Activated T-helper 1 cell treated with anti-CD3 and anti-CD28 coated beads, Interleukin-12 subunit alpha, Interleukin-12 subunit beta, Interleukin-2, Interleukin-4 antibody, amounts not matched to agents 30 ng/mL and 10 ng/mL and 1 ng/mL, durations not matched to agents 14 hours and 24 hours and 36 hours (primary cell): ENCODE measurements around the gene SLC6A17. TPM values are rescaled to one million over a fixed set of nuclear protein-coding genes. Genes with fewer than 3 reads are reported as not detected.

Experiments used
- DNase-seq: peaks from one replicate; pipeline ENCODE4 v3.0.0; 2021; ENCODE audit warnings: low spot score
- H3K27ac Mint-ChIP-seq: one replicate; pipeline ENCODE4 v1.8.0; 2021; ENCODE audit warnings: mild to moderate bottlenecking, mixed read lengths
- H3K27me3 Mint-ChIP-seq: one replicate; pipeline ENCODE4 v1.8.0; 2022; ENCODE audit warnings: mild to moderate bottlenecking, moderate library complexity, mixed read lengths; ENCODE audit not compliant: insufficient read depth
- H3K36me3 Mint-ChIP-seq: one replicate; pipeline ENCODE4 v1.8.0; 2021; ENCODE audit warnings: low read depth, mixed read lengths
- H3K4me1 Mint-ChIP-seq: one replicate; pipeline ENCODE4 v1.8.0; 2021; ENCODE audit warnings: low read depth, mixed read lengths
- H3K4me3 Mint-ChIP-seq: one replicate; pipeline ENCODE4 v1.8.0; 2021; ENCODE audit warnings: mild to moderate bottlenecking, moderate library complexity, mixed read lengths
- H3K9me3 Mint-ChIP-seq: one replicate; pipeline ENCODE4 v1.8.0; 2021; ENCODE audit warnings: mixed read lengths
- intact Hi-C: fragments of 100-400 bp; cut with micrococcal nuclease; formaldehyde crosslinking; loops from one replicate; pipeline ENCODE4 v1.15.1; 2024
- total RNA-seq: library from RNA; stranded (reverse); gene quantifications from 2 replicates; pipeline ENCODE4 v1.2.3, GENCODE V29; 2022

Gene SLC6A17
- 0.05 and 0.23 TPM in 2 replicates for total RNA-seq

- H3K9me3 Mint-ChIP-seq, result no peaks in the 10 kb centered on the region
- H3K4me1 Mint-ChIP-seq, result no peaks in the 10 kb centered on the region
- H3K36me3 Mint-ChIP-seq, result no peaks in the 10 kb centered on the region
- no peak for DNase-seq
- H3K27me3 Mint-ChIP-seq, result peaks cover 42% of the 10 kb centered on the region
- no peak within 1 kb of the TSS for H3K4me3 Mint-ChIP-seq
- H3K27ac Mint-ChIP-seq, result no peak within 1 kb of the TSS
- intact Hi-C loops, result no loop called here
These were observed at the start of gene SLC6A17 for GRCh38 chr1:110150330-110151174. Gene SLC6A17, plus strand, starts transcription at chr1:110150494. Its CDS starts 16,436 bp downstream, at chr1:110166930.

- no peak overlapping the region for H3K4me3 Mint-ChIP-seq
- intact Hi-C loops, result no loop called here
- DNase-seq, result no peak
- no peaks in the 10 kb centered on the region for H3K36me3 Mint-ChIP-seq
- no peak overlapping the region for H3K27ac Mint-ChIP-seq
- H3K27me3 Mint-ChIP-seq, result no peaks in the 10 kb centered on the region
- H3K4me1 Mint-ChIP-seq, result no peaks in the 10 kb centered on the region
- no peaks in the 10 kb centered on the region for H3K9me3 Mint-ChIP-seq
These were observed 48.2 kb upstream of the SLC6A17 start for GRCh38 chr1:110102081-110102480.

GRCh38 chr1:110106013-110106941, 44.0 kb upstream of the SLC6A17 start:
- H3K9me3 Mint-ChIP-seq, result no peaks in the 10 kb centered on the region
- no peak overlapping the region for H3K27ac Mint-ChIP-seq
- no peaks in the 10 kb centered on the region for H3K36me3 Mint-ChIP-seq
- peak; percentile 40 for DNase-seq
- no peak overlapping the region for H3K4me3 Mint-ChIP-seq
- peaks cover 13% of the 10 kb centered on the region for H3K27me3 Mint-ChIP-seq
- intact Hi-C loops, result loop anchor here (1.0 kb wide), 3 partner anchors 18 to 77 kb away; no protein-coding TSS in a partner anchor
- H3K4me1 Mint-ChIP-seq, result no peaks in the 10 kb centered on the region

- no peak overlapping the region for H3K4me3 Mint-ChIP-seq
- no peaks in the 10 kb centered on the region for H3K9me3 Mint-ChIP-seq
- H3K27me3 Mint-ChIP-seq, result peaks cover 13% of the 10 kb centered on the region
These were observed 42.3 kb upstream of the SLC6A17 start for GRCh38 chr1:110107867-110108469.

GRCh38 chr1:110111081-110111480, 39.2 kb upstream of the SLC6A17 start:
- H3K4me3 Mint-ChIP-seq, result no peak overlapping the region
- no peak for DNase-seq
- H3K27ac Mint-ChIP-seq, result no peak overlapping the region
- no peaks in the 10 kb centered on the region for H3K36me3 Mint-ChIP-seq
- intact Hi-C loops, result no loop called here
- peaks cover 13% of the 10 kb centered on the region for H3K27me3 Mint-ChIP-seq
- H3K4me1 Mint-ChIP-seq, result no peaks in the 10 kb centered on the region
- no peaks in the 10 kb centered on the region for H3K9me3 Mint-ChIP-seq

More at GRCh38 chr1:110107867-110108469, 42.3 kb upstream of the SLC6A17 start:
- no peaks in the 10 kb centered on the region for H3K4me1 Mint-ChIP-seq
- intact Hi-C loops, result no loop called here
- H3K36me3 Mint-ChIP-seq, result no peaks in the 10 kb centered on the region
- no peak overlapping the region for H3K27ac Mint-ChIP-seq
- DNase-seq, result no peak

- peaks cover 17% of the 10 kb centered on the region for H3K27me3 Mint-ChIP-seq
- H3K36me3 Mint-ChIP-seq, result no peaks in the 10 kb centered on the region
- H3K4me3 Mint-ChIP-seq, result no peak within 1 kb of the TSS
- H3K27ac Mint-ChIP-seq, result no peak within 1 kb of the TSS
- intact Hi-C loops, result no loop called here
- H3K9me3 Mint-ChIP-seq, result no peaks in the 10 kb centered on the region
- no peaks in the 10 kb centered on the region for H3K4me1 Mint-ChIP-seq
- DNase-seq, result no peak
These were observed 38.2 kb upstream of the SLC6A17 start, which contains the start of gene UBL4B for GRCh38 chr1:110112143-110112542. Gene UBL4B, plus strand, starts transcription at chr1:110112443. Its CDS starts 92 bp downstream, at chr1:110112535.

GRCh38 chr1:110112656-110113055, 37.6 kb upstream of the SLC6A17 start:
- intact Hi-C loops, result no loop called here
- Mint-ChIP-seq H3K36me3 (no peaks in the 10 kb centered on the region), H3K4me1 (no peaks in the 10 kb centered on the region), H3K27me3 (peaks cover 13% of the 10 kb centered on the region), H3K4me3 (no peak overlapping the region), H3K9me3 (no peaks in the 10 kb centered on the region), H3K27ac (no peak overlapping the region)
- no peak for DNase-seq

GRCh38 chr1:110113551-110113950, 36.7 kb upstream of the SLC6A17 start:
- Mint-ChIP-seq H3K9me3 (no peaks in the 10 kb centered on the region), H3K27ac (no peak overlapping the region), H3K4me1 (no peaks in the 10 kb centered on the region), H3K4me3 (no peak overlapping the region), H3K36me3 (no peaks in the 10 kb centered on the region), H3K27me3 (peaks cover 13% of the 10 kb centered on the region)
- intact Hi-C loops, result no loop called here
- DNase-seq, result no peak

GRCh38 chr1:110114173-110114572, 36.1 kb upstream of the SLC6A17 start:
- Mint-ChIP-seq H3K9me3 (no peaks in the 10 kb centered on the region), H3K27ac (no peak overlapping the region), H3K4me1 (no peaks in the 10 kb centered on the region), H3K36me3 (no peaks in the 10 kb centered on the region), H3K27me3 (peaks cover 8% of the 10 kb centered on the region), H3K4me3 (no peak overlapping the region)
- intact Hi-C loops, result no loop called here
- no peak for DNase-seq

GRCh38 chr1:110114784-110115183, 35.5 kb upstream of the SLC6A17 start:
- H3K36me3 Mint-ChIP-seq, result no peaks in the 10 kb centered on the region
- intact Hi-C loops, result no loop called here
- no peak overlapping the region for H3K4me3 Mint-ChIP-seq
- H3K27ac Mint-ChIP-seq, result no peak overlapping the region
- H3K9me3 Mint-ChIP-seq, result no peaks in the 10 kb centered on the region
- H3K4me1 Mint-ChIP-seq, result no peaks in the 10 kb centered on the region
- no peak for DNase-seq
- H3K27me3 Mint-ChIP-seq, result peaks cover 4% of the 10 kb centered on the region

GRCh38 chr1:110118636-110119396, 31.5 kb upstream of the SLC6A17 start:
- peaks cover 14% of the 10 kb centered on the region for H3K27me3 Mint-ChIP-seq
- H3K4me3 Mint-ChIP-seq, result no peak overlapping the region
- DNase-seq, result no peak
- no peaks in the 10 kb centered on the region for H3K4me1 Mint-ChIP-seq
- intact Hi-C loops, result no loop called here
- H3K9me3 Mint-ChIP-seq, result peaks cover 8% of the 10 kb centered on the region
- H3K36me3 Mint-ChIP-seq, result peaks cover 3% of the 10 kb centered on the region
- H3K27ac Mint-ChIP-seq, result no peak overlapping the region

GRCh38 chr1:110119843-110120242, 30.5 kb upstream of the SLC6A17 start:
- H3K27me3 Mint-ChIP-seq, result peaks cover 16% of the 10 kb centered on the region
- H3K9me3 Mint-ChIP-seq, result peaks cover 9% of the 10 kb centered on the region
- H3K36me3 Mint-ChIP-seq, result peaks cover 3% of the 10 kb centered on the region
- no peak overlapping the region for H3K27ac Mint-ChIP-seq
- H3K4me1 Mint-ChIP-seq, result no peaks in the 10 kb centered on the region
- H3K4me3 Mint-ChIP-seq, result no peak overlapping the region
- no peak for DNase-seq
- intact Hi-C loops, result no loop called here
